PC-3 (cell line): ENCODE results near the gene FGD4. TPM values are rescaled to one million over a fixed set of nuclear protein-coding genes. Genes with fewer than 3 reads are reported as not detected.

ENCODE experiments used
- ATAC-seq: fragments of 200-7000 bp; cut with Tn5 transposase; 2 replicates; pipeline ENCODE4 v1.9.1; 2020; ENCODE audit warnings: mild to moderate bottlenecking, moderate library complexity
- BruUV-seq: library from RNA; stranded (reverse); fragments of 400-500 nt; replicated peaks from 2 replicates; lab custom pipeline; 2021; lab: Mats Ljungman, UMichigan
- CTCF ChIA-PET: fragments of 300-600 bp; sonication (Branson Sonifier 250); formaldehyde crosslinking; loops from one replicate; lab custom pipeline; 2022; ENCODE audit warnings: antibody characterized with exemption; lab: Charles Lee
- POLR2A ChIA-PET: fragments of 300-600 bp; sonication (Branson Sonifier 250); formaldehyde crosslinking; loops from one replicate; lab custom pipeline; 2022; ENCODE audit warnings: antibody characterized with exemption; ENCODE audit not compliant: unreplicated experiment; lab: Charles Lee
- DNase-seq: peaks from one replicate; pipeline ENCODE4 v3.0.0-alpha.2; 2015
- H2AFZ ChIP-seq: fragments of 300-600 bp; sonication (generic); 2 replicates; pipeline ENCODE4 v1.6.0; 2016; ENCODE audit warnings: antibody characterized with exemption, low read length
- H3F3A ChIP-seq: fragments of 300-600 bp; sonication (generic); one replicate; pipeline ENCODE4 v1.6.0; 2017; ENCODE audit warnings: antibody characterized with exemption, low read length, control low read depth, mild to moderate bottlenecking; ENCODE audit not compliant: unreplicated experiment
- H3K27ac ChIP-seq: fragments of 300-600 bp; sonication (generic); 2 replicates; pipeline ENCODE4 v1.5.1; 2016; ENCODE audit warnings: mild to moderate bottlenecking, low read length
- H3K27me3 ChIP-seq: fragments of 300-600 bp; sonication (generic); 2 replicates; pipeline ENCODE4 v1.6.1; 2016; ENCODE audit warnings: low read length, mixed read lengths
- H3K36me3 ChIP-seq: fragments of 300-600 bp; sonication (generic); 2 replicates; pipeline ENCODE4 v1.6.1; 2016; ENCODE audit warnings: low read depth, mixed run types, low read length, mixed read lengths
- H3K4me1 ChIP-seq: fragments of 300-600 bp; sonication (generic); 2 replicates; pipeline ENCODE4 v1.5.1; 2016; ENCODE audit warnings: low read length; ENCODE audit not compliant: insufficient read depth
- H3K4me2 ChIP-seq: fragments of 300-600 bp; sonication (generic); 2 replicates; pipeline ENCODE4 v1.6.0; 2016; ENCODE audit warnings: low read length
- H3K4me3 ChIP-seq: fragments of 300-600 bp; sonication (generic); 2 replicates; pipeline ENCODE4 v1.5.1; 2016; ENCODE audit warnings: mild to moderate bottlenecking, low read length, mixed read lengths
- H3K79me2 ChIP-seq: fragments of 300-600 bp; sonication (generic); 2 replicates; pipeline ENCODE4 v1.6.1; 2017; ENCODE audit warnings: low read length, mixed read lengths
- H3K9ac ChIP-seq: fragments of 300-600 bp; sonication (generic); 2 replicates; pipeline ENCODE4 v1.6.0; 2016; ENCODE audit warnings: mild to moderate bottlenecking, low read length
- H3K9me2 ChIP-seq: fragments of 300-600 bp; sonication (generic); replicated peaks from 2 replicates; pipeline ENCODE4 v1.6.1; 2016; ENCODE audit warnings: mixed run types, low read length, mixed read lengths
- H3K9me3 ChIP-seq: fragments of 300-600 bp; sonication (generic); 2 replicates; pipeline ENCODE4 v1.6.1; 2016; ENCODE audit warnings: low read length, mixed read lengths
- H4K20me1 ChIP-seq: fragments of 300-600 bp; sonication (generic); 2 replicates; pipeline ENCODE4 v1.6.1; 2016; ENCODE audit warnings: low read length, mixed read lengths
- EZH2 ChIP-seq: fragments of 300-600 bp; sonication (generic); IDR thresholded peaks from one replicate; pipeline ENCODE4 v1.6.1; 2017; ENCODE audit warnings: antibody characterized with exemption, mild to moderate bottlenecking, low read length; ENCODE audit not compliant: unreplicated experiment
- EZH2phosphoT487 ChIP-seq: fragments of 300-600 bp; sonication (generic); IDR thresholded peaks from 2 replicates; pipeline ENCODE4 v1.6.1; 2018; ENCODE audit warnings: mild to moderate bottlenecking, antibody characterized with exemption, low read length, borderline replicate concordance
- intact Hi-C: fragments of 100-400 bp; cut with micrococcal nuclease; formaldehyde crosslinking; loops from 2 replicates; pipeline ENCODE4 v1.9.0; 2023
- total RNA-seq: library from RNA; depleted of rRNA; stranded (reverse); fragments of >200 nt; gene quantifications from 2 replicates; pipeline ENCODE4 v1.2.3, GENCODE V29; 2014
- TF ChIP-seq, protein P1 (sequence below): fragments of 300-600 bp; sonication (generic); conservative IDR thresholded peaks from 2 replicates; pipeline ENCODE4 v1.5.1; 2017; ENCODE audit warnings: antibody characterized with exemption, low read depth, mild to moderate bottlenecking, low read length

Gene FGD4
- total RNA-seq, 1 experiment from 2014 or later = 3.9 TPM

DNA sequence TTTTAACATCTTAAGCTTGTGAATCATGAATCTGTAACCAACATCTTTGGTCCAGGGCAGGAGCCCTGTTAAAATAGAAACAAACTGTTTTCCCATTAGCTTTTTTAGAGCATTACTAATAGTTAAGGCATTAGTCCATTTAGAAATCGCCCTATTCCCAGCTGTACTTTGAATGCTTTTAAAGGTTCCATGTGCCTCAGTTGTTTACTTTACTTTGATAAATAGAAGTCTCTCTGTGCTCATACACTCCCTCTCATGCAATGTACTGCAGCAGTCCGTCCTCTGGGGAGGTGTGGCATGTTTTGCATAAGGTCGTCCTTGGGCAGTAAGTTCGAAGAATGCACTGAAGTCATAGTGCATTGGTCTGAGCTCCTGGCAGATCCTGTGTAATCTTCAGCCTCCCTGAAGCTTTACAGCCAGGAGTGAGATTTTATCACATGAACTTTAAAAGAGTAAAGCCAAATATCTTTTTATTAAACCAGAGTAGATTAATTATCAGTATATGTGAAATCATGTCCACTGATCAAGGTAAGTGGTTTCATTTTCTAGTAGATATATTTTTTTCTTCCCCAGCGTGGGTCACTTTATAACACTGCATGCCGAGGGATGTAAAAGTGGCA lies 134.7 kb downstream of the FGD4 start:
- Histone ChIP-seq H2AFZ (peak overlapping the region; percentile 39), H4K20me1 (no peaks in the 10 kb centered on the region), H3K79me2 (no peaks in the 10 kb centered on the region), H3F3A (no peaks in the 10 kb centered on the region), H3K9ac (no peak overlapping the region), H3K36me3 (no peaks in the 10 kb centered on the region), H3K4me3 (peak overlapping the region; percentile 60), H3K9me2 (no peaks in the 10 kb centered on the region), H3K9me3 (no peaks in the 10 kb centered on the region), H3K27ac (no peak overlapping the region), H3K4me2 (peak overlapping the region; percentile 84), H3K27me3 (no peaks in the 10 kb centered on the region), H3K4me1 (peaks cover 15% of the 10 kb centered on the region)
- no peak for TF ChIP-seq EZH2phosphoT487
- no peak for TF ChIP-seq EZH2
- TF ChIP-seq, protein P1, sequence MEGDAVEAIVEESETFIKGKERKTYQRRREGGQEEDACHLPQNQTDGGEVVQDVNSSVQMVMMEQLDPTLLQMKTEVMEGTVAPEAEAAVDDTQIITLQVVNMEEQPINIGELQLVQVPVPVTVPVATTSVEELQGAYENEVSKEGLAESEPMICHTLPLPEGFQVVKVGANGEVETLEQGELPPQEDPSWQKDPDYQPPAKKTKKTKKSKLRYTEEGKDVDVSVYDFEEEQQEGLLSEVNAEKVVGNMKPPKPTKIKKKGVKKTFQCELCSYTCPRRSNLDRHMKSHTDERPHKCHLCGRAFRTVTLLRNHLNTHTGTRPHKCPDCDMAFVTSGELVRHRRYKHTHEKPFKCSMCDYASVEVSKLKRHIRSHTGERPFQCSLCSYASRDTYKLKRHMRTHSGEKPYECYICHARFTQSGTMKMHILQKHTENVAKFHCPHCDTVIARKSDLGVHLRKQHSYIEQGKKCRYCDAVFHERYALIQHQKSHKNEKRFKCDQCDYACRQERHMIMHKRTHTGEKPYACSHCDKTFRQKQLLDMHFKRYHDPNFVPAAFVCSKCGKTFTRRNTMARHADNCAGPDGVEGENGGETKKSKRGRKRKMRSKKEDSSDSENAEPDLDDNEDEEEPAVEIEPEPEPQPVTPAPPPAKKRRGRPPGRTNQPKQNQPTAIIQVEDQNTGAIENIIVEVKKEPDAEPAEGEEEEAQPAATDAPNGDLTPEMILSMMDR = no peak
- ChIA-PET POLR2A (interaction anchor here (0.6 kb wide), 1 partner anchor 482 kb away, joined by 3 read pairs; no protein-coding TSS in a partner anchor), CTCF (interaction anchor here (0.6 kb wide), 1 partner anchor 120 kb away, joined by 4 read pairs; no protein-coding TSS in a partner anchor)
- intact Hi-C loops = loop anchor here (10.0 kb wide), 1 partner anchor 121 kb away; no protein-coding TSS in a partner anchor
- peak; percentile 93 for ATAC-seq
- no TSS peak for BruUV-seq
- DNase-seq = peak; percentile 43

DNA sequence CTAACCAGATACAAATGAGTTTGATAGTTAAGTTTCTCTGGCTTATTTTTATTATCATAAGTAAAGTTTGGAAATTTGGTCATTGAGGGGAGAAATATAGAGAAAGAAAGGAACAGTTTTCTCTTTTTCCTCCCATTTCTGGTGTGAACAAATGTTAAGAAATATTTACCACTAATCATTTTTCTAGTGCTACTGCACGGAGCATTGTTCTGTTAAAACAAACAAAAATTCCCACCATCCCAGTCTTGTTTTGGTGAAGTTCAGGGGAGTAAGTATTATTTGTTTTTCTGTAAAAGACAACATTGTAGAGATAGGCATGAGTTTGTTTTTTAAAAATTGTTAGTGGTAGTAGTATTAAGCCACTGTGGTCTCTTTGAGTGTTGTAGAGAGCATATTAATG lies 135.3 kb downstream of the FGD4 start:
- Histone ChIP-seq H4K20me1 (no peaks in the 10 kb centered on the region), H3K27me3 (no peaks in the 10 kb centered on the region), H3K9ac (no peak overlapping the region), H3K79me2 (no peaks in the 10 kb centered on the region), H2AFZ (peak overlapping the region; percentile 39; the same call in 1 of the 2 replicates), H3K36me3 (no peaks in the 10 kb centered on the region), H3K4me1 (peaks cover 15% of the 10 kb centered on the region), H3K27ac (no peak overlapping the region), H3K4me2 (peak overlapping the region; percentile 84), H3K9me3 (no peaks in the 10 kb centered on the region), H3K4me3 (peak overlapping the region; percentile 60), H3F3A (no peaks in the 10 kb centered on the region), H3K9me2 (no peaks in the 10 kb centered on the region)
- CTCF ChIA-PET = interaction anchor here (0.6 kb wide), 1 partner anchor 120 kb away, joined by 4 read pairs; no protein-coding TSS in a partner anchor
- TF ChIP-seq, protein P1 = no peak
- TF ChIP-seq EZH2 = no peak
- TF ChIP-seq EZH2phosphoT487 = no peak
- no peak for ATAC-seq
- DNase-seq = no peak
- POLR2A ChIA-PET = interaction anchor here (0.6 kb wide), 2 partner anchors 128 to 483 kb away, joined by 3 read pairs; no protein-coding TSS in a partner anchor
- intact Hi-C loops = loop anchor here (10.0 kb wide), 1 partner anchor 120 kb away; no protein-coding TSS in a partner anchor
- BruUV-seq = no TSS peak
